Colon (tissue), 2 donors: ENCODE measurements around the gene PTBP3.

ENCODE experiments used
- FAIRE-seq: peaks from 2 replicates; lab custom pipeline; 2012; peaks lifted over from hg19 to GRCh38; lab: Jason Lieb, UNC
- donor health status: control.
- donor health status: control.

PTBP3 gene

GRCh38 chr9:112360047-112360804, 26.8 kb upstream of the PTBP3 start:
- FAIRE-seq = no peak

GRCh38 chr9:112355427-112355897, 22.0 kb upstream of the PTBP3 start:
- no peak for FAIRE-seq

- FAIRE-seq = no peak
These were observed 20.8 kb upstream of the PTBP3 start for GRCh38 chr9:112354081-112354743.

- FAIRE-seq = no peak
These were observed 18.8 kb upstream of the PTBP3 start for GRCh38 chr9:112352209-112352608.

GRCh38 chr9:112351184-112351583, 17.8 kb upstream of the PTBP3 start:
- no peak for FAIRE-seq

- FAIRE-seq = no peak
These were observed 15.6 kb upstream of the PTBP3 start for GRCh38 chr9:112349008-112349333.

GRCh38 chr9:112348257-112349007, 15.0 kb upstream of the PTBP3 start:
- FAIRE-seq = no peak

GRCh38 chr9:112341730-112342129, 8.3 kb upstream of the PTBP3 start:
- FAIRE-seq = no peak

- no peak for FAIRE-seq
These were observed 6.5 kb upstream of the PTBP3 start for GRCh38 chr9:112339886-112340285.

- FAIRE-seq = no peak
These were observed 5.1 kb upstream of the PTBP3 start for GRCh38 chr9:112338561-112338960.

GRCh38 chr9:112337547-112337946, 4.1 kb upstream of the PTBP3 start:
- no peak for FAIRE-seq

- FAIRE-seq = no peak
These were observed 1.0 kb upstream of the PTBP3 start for GRCh38 chr9:112334432-112334841.

- no peak for FAIRE-seq
These were observed 416 bp upstream of the PTBP3 start for GRCh38 chr9:112333639-112334431.

GRCh38 chr9:112332674-112332976, 794 bp downstream of the PTBP3 start:
- no peak for FAIRE-seq

GRCh38 chr9:112332214-112332613, 1.2 kb downstream of the PTBP3 start:
- FAIRE-seq = no peak

GRCh38 chr9:112331674-112331952, 1.8 kb downstream of the PTBP3 start:
- no peak for FAIRE-seq

- FAIRE-seq = no peak
These were observed 4.9 kb downstream of the PTBP3 start for GRCh38 chr9:112328545-112328944.

- FAIRE-seq = no peak
These were observed 5.5 kb downstream of the PTBP3 start for GRCh38 chr9:112327718-112328450.

GRCh38 chr9:112326194-112326593, 7.2 kb downstream of the PTBP3 start:
- FAIRE-seq = no peak

- FAIRE-seq = no peak
These were observed 7.8 kb downstream of the PTBP3 start for GRCh38 chr9:112325600-112325999.

GRCh38 chr9:112325127-112325526, 8.3 kb downstream of the PTBP3 start:
- FAIRE-seq = no peak

- FAIRE-seq = no peak
These were observed 10.0 kb downstream of the PTBP3 start for GRCh38 chr9:112323378-112323854.
